H7 (cell line): ENCODE measurements around the gene RHBDL1. TPM values are rescaled to one million over a fixed set of nuclear protein-coding genes. Genes with fewer than 3 reads are reported as not detected.

Experiments used
- DNase-seq: peaks from one replicate; pipeline ENCODE4 v3.0.0; 2012
- H3K27me3 ChIP-seq: 2 replicates; pipeline ENCODE4 v1.6.0; 2011; ENCODE audit warnings: mild to moderate bottlenecking, low read length; ENCODE audit not compliant: control insufficient read depth, insufficient read depth
- H3K36me3 ChIP-seq: replicated peaks from 2 replicates; pipeline ENCODE4 v1.5.1; 2011; ENCODE audit warnings: low read length; ENCODE audit not compliant: control insufficient read depth, insufficient read depth
- H3K4me3 ChIP-seq: 2 replicates; pipeline ENCODE4 v1.5.1; 2011; ENCODE audit warnings: low read depth, mild to moderate bottlenecking, control low read depth, low read length, moderate library complexity; ENCODE audit not compliant: insufficient read depth
- total RNA-seq: library from RNA; depleted of rRNA; stranded (reverse); fragments of >200 nt; shearing (Covaris generic); gene quantifications from 2 replicates; pipeline ENCODE4 v1.2.3, GENCODE V29; 2014

The RHBDL1 gene
- total RNA-seq, 1 experiment from 2014 or later, result 3.1 TPM

- H3K36me3 ChIP-seq, result no peaks in the 10 kb centered on the region; the same call in 1 of the 2 replicates
- DNase-seq, result peak; percentile 63
- H3K4me3 ChIP-seq, result no peak overlapping the region
- H3K27me3 ChIP-seq, result no peaks in the 10 kb centered on the region
Observed at GRCh38 chr16:658679-659571, 16.5 kb upstream of the RHBDL1 start.

GRCh38 chr16:659618-660017 is 15.9 kb upstream of the RHBDL1 start:
- DNase-seq, result peak; percentile 64
- no peaks in the 10 kb centered on the region for H3K27me3 ChIP-seq
- no peak overlapping the region for H3K4me3 ChIP-seq
- no peaks in the 10 kb centered on the region; the same call in 1 of the 2 replicates for H3K36me3 ChIP-seq

- no peaks in the 10 kb centered on the region for H3K36me3 ChIP-seq
- H3K27me3 ChIP-seq, result no peaks in the 10 kb centered on the region
- no peak overlapping the region for H3K4me3 ChIP-seq
- DNase-seq, result peak; percentile 64
Observed at GRCh38 chr16:660132-660458, 15.4 kb upstream of the RHBDL1 start.

- Histone ChIP-seq H3K27me3 (no peaks in the 10 kb centered on the region), H3K4me3 (peak overlapping the region; percentile 8; the same call in 1 of the 2 replicates), H3K36me3 (no peaks in the 10 kb centered on the region)
- DNase-seq, result peak; percentile 100
Observed at GRCh38 chr16:660459-661183, 14.8 kb upstream of the RHBDL1 start.

- H3K4me3 ChIP-seq, result no peak overlapping the region
- H3K36me3 ChIP-seq, result no peaks in the 10 kb centered on the region
- no peaks in the 10 kb centered on the region for H3K27me3 ChIP-seq
Observed at GRCh38 chr16:661184-661821, 14.2 kb upstream of the RHBDL1 start.

GRCh38 chr16:662095-662494 is 13.4 kb upstream of the RHBDL1 start:
- no peak for DNase-seq
- Histone ChIP-seq H3K27me3 (no peaks in the 10 kb centered on the region), H3K4me3 (no peak overlapping the region), H3K36me3 (no peaks in the 10 kb centered on the region)

More at GRCh38 chr16:661184-661821, 14.2 kb upstream of the RHBDL1 start:
- peak; percentile 65 for DNase-seq

GRCh38 chr16:662597-662996 is 12.9 kb upstream of the RHBDL1 start:
- no peak for DNase-seq
- Histone ChIP-seq H3K27me3 (no peaks in the 10 kb centered on the region), H3K36me3 (no peaks in the 10 kb centered on the region; the same call in 1 of the 2 replicates), H3K4me3 (no peak overlapping the region)

- Histone ChIP-seq H3K4me3 (no peak overlapping the region), H3K27me3 (no peaks in the 10 kb centered on the region), H3K36me3 (peaks cover 13% of the 10 kb centered on the region)
- DNase-seq, result no peak
Observed at GRCh38 chr16:666572-666971, 8.9 kb upstream of the RHBDL1 start.

- Histone ChIP-seq H3K36me3 (peaks cover 13% of the 10 kb centered on the region), H3K27me3 (no peaks in the 10 kb centered on the region), H3K4me3 (no peak overlapping the region)
- DNase-seq, result no peak
Observed at GRCh38 chr16:667113-667779, 8.2 kb upstream of the RHBDL1 start.

- peak; percentile 98 for DNase-seq
- H3K27me3 ChIP-seq, result no peaks in the 10 kb centered on the region
- H3K4me3 ChIP-seq, result peak within 1 kb of the TSS; percentile 96
- H3K36me3 ChIP-seq, result peaks cover 15% of the 10 kb centered on the region
Observed at GRCh38 chr16:667780-668518, 7.5 kb upstream of the RHBDL1 start, which contains the start of gene RHOT2. Gene RHOT2 (plus strand): TSS chr16:668132. CDS start chr16:668200, 68 bp downstream.

GRCh38 chr16:668519-669171 is 6.8 kb upstream of the RHBDL1 start:
- H3K27me3 ChIP-seq, result no peaks in the 10 kb centered on the region
- peaks cover 17% of the 10 kb centered on the region for H3K36me3 ChIP-seq
- peak; percentile 73 for DNase-seq
- H3K4me3 ChIP-seq, result peak overlapping the region; percentile 96

- no peak for DNase-seq
- Histone ChIP-seq H3K27me3 (no peaks in the 10 kb centered on the region), H3K4me3 (no peak overlapping the region), H3K36me3 (peaks cover 17% of the 10 kb centered on the region)
Observed at GRCh38 chr16:669666-670065, 5.8 kb upstream of the RHBDL1 start.
